HG02938 (cell line): ENCODE measurements around the gene EBNA1BP2.
A peak's percentile ranks its signal among the peaks of the same experiment; 100 is the strongest.
"Not testable (repeated sequence)": the region's sequence is repeated elsewhere in the genome, so short reads cannot be mapped to it uniquely, and the experiment has no call there.

Experiments used
- ATAC-seq: cut with Tn5 transposase; IDR thresholded peaks from one replicate; pipeline ENCODE4 v1.9.1; 2021; ENCODE audit warnings: mild to moderate bottlenecking, moderate library complexity; ENCODE audit not compliant: unreplicated experiment

The EBNA1BP2 gene

GRCh38 chr1:43171876-43172526 is at the start of gene EBNA1BP2, which contains the start of gene CFAP57:
TSS of gene EBNA1BP2 (minus strand) at chr1:43172290. CDS start at chr1:43172118, 172 bp downstream.
TSS of gene CFAP57 (plus strand) at chr1:43172330. CDS start at chr1:43172754, 424 bp downstream.
- peak; percentile 91 for ATAC-seq

- ATAC-seq: no peak
Observed at GRCh38 chr1:43221797-43222196, 49.7 kb upstream of the EBNA1BP2 start.

- ATAC-seq: peak; percentile 62
Observed at GRCh38 chr1:43220905-43221778, 49.1 kb upstream of the EBNA1BP2 start.

GRCh38 chr1:43217747-43218146 is 45.7 kb upstream of the EBNA1BP2 start:
- ATAC-seq: no peak

- ATAC-seq: no peak
Observed at GRCh38 chr1:43214501-43215444, 42.7 kb upstream of the EBNA1BP2 start.

GRCh38 chr1:43208277-43208676 is 36.2 kb upstream of the EBNA1BP2 start:
- ATAC-seq: not testable (repeated sequence)

GRCh38 chr1:43207229-43207853 is 35.3 kb upstream of the EBNA1BP2 start:
- ATAC-seq: no peak

- ATAC-seq: no peak
Observed at GRCh38 chr1:43206600-43207228, 34.6 kb upstream of the EBNA1BP2 start.

- ATAC-seq: no peak
Observed at GRCh38 chr1:43205671-43206070, 33.6 kb upstream of the EBNA1BP2 start.

GRCh38 chr1:43204394-43204793 is 32.3 kb upstream of the EBNA1BP2 start:
- no peak for ATAC-seq

- no peak for ATAC-seq
Observed at GRCh38 chr1:43203859-43204258, 31.8 kb upstream of the EBNA1BP2 start.

- no peak for ATAC-seq
Observed at GRCh38 chr1:43199093-43199726, 27.1 kb upstream of the EBNA1BP2 start.

- ATAC-seq: no peak
Observed at GRCh38 chr1:43197343-43198127, 25.4 kb upstream of the EBNA1BP2 start.

GRCh38 chr1:43194509-43194908 is 22.4 kb upstream of the EBNA1BP2 start:
- no peak for ATAC-seq

- no peak for ATAC-seq
Observed at GRCh38 chr1:43188106-43188505, 16.0 kb upstream of the EBNA1BP2 start.

GRCh38 chr1:43184995-43185394 is 12.9 kb upstream of the EBNA1BP2 start:
- ATAC-seq: no peak

- ATAC-seq: no peak
Observed at GRCh38 chr1:43184388-43184787, 12.3 kb upstream of the EBNA1BP2 start.

GRCh38 chr1:43177691-43178090 is 5.6 kb upstream of the EBNA1BP2 start:
- ATAC-seq: no peak

GRCh38 chr1:43174873-43175272 is 2.8 kb upstream of the EBNA1BP2 start:
- ATAC-seq: no peak
